ENCODE measurements around the gene KCNQ1. TPM values are rescaled to one million over a fixed set of nuclear protein-coding genes. Genes with fewer than 3 reads are reported as not detected.

The KCNQ1 gene
- total and polyA plus RNA-seq, 2 donors (not counting 3 experiments of a cell fraction or from before 2014, with no cell fraction given) = 0.07 to 0.09 TPM

- intact Hi-C loops (cut with micrococcal nuclease) = no loop called here
- dilution Hi-C loops (cut with MboI; ENCODE audit: extremely low pct_ligation_motif_present, low sequenced_read_pairs) = no loop called here
- no peak overlapping the region for H2AFZ ChIP-seq (ENCODE audit: low read depth, low read length)
- no peaks in the 10 kb centered on the region for H3K4me1 ChIP-seq (ENCODE audit: control insufficient read depth, extremely low read depth, insufficient read depth, low read length)
- peaks cover 0 to 2% of the 10 kb centered on the region in 2 experiments for H3K36me3 ChIP-seq (ENCODE audit: control insufficient read depth in 2 of 2, extremely low read depth in 1 of 2, insufficient read depth in 2 of 2, low read length in 2 of 2)
- H3K9me1 ChIP-seq (replicated peaks; ENCODE audit: control insufficient read depth, extremely low read depth, insufficient read depth, low read length) = no peaks in the 10 kb centered on the region
- H4K20me1 ChIP-seq (replicated peaks; ENCODE audit: control insufficient read depth, extremely low read depth, insufficient read depth, low read length) = no peaks in the 10 kb centered on the region
- no peak overlapping the region for H3K9ac ChIP-seq (replicated peaks; ENCODE audit: extremely low read depth, insufficient read depth, low read length)
- ChIA-PET POLR2A (no interaction called here), CTCF (no interaction called here)
- DNase-seq (ENCODE audit: low read depth, low spot score) (no peak), FAIRE-seq (no peak)
- no peak overlapping the region for H3K4me3 ChIP-seq (replicated peaks in 1 of 3; ENCODE audit: insufficient read depth in 1 of 3, low read depth in 1 of 3, low read length in 3 of 3)
- no peaks in the 10 kb centered on the region for H3K9me3 ChIP-seq (replicated peaks; ENCODE audit: control insufficient read depth, insufficient read depth, low read length)
- no peak overlapping the region for H3K4me2 ChIP-seq (ENCODE audit: insufficient read depth, low read length)
- no peak overlapping the region for H3K27ac ChIP-seq (ENCODE audit: insufficient read depth, low read depth, low read length)
- H3K27me3 ChIP-seq (ENCODE audit: control insufficient read depth in 2 of 2, insufficient read depth in 2 of 2, low read length in 2 of 2) = no peaks in the 10 kb centered on the region
- peaks cover 23% of the 10 kb centered on the region for H3K79me2 ChIP-seq (ENCODE audit: control insufficient read depth, insufficient read depth, low read length)
- BruUV-seq (replicated peaks) = no TSS peak
- TF ChIP-seq POLR2A (IDR thresholded peaks at IDR 0.05; ENCODE audit: low read depth, low read length) = no peak
- TF ChIP-seq, protein P1, sequence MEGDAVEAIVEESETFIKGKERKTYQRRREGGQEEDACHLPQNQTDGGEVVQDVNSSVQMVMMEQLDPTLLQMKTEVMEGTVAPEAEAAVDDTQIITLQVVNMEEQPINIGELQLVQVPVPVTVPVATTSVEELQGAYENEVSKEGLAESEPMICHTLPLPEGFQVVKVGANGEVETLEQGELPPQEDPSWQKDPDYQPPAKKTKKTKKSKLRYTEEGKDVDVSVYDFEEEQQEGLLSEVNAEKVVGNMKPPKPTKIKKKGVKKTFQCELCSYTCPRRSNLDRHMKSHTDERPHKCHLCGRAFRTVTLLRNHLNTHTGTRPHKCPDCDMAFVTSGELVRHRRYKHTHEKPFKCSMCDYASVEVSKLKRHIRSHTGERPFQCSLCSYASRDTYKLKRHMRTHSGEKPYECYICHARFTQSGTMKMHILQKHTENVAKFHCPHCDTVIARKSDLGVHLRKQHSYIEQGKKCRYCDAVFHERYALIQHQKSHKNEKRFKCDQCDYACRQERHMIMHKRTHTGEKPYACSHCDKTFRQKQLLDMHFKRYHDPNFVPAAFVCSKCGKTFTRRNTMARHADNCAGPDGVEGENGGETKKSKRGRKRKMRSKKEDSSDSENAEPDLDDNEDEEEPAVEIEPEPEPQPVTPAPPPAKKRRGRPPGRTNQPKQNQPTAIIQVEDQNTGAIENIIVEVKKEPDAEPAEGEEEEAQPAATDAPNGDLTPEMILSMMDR (IDR thresholded peaks at IDR 0.05; ENCODE audit: extremely low read depth in 1 of 2, insufficient read depth in 1 of 2, low read depth in 1 of 2, low read length in 2 of 2) = no peak
- no peak for TF ChIP-seq JUN (IDR thresholded peaks at IDR 0.05; ENCODE audit: borderline replicate concordance, insufficient read depth, insufficient read length, low read depth)
- TF ChIP-seq EZH2 (IDR thresholded peaks at IDR 0.05; ENCODE audit: borderline replicate concordance, low read depth, low read length, severe bottlenecking) = no peak
- TF ChIP-seq MAX (IDR thresholded peaks at IDR 0.05; ENCODE audit: insufficient read depth, insufficient read length) = no peak
- TF ChIP-seq MYC (IDR thresholded peaks at IDR 0.05; ENCODE audit: low read depth, low read length) = no peak
- no peak for TF ChIP-seq POLR2AphosphoS5 (IDR thresholded peaks at IDR 0.05; ENCODE audit: insufficient read depth, low read depth, low read length)
- TF ChIP-seq FOS (IDR thresholded peaks at IDR 0.05; ENCODE audit: borderline replicate concordance, insufficient read depth, low read length) = no peak
- no peak for TF ChIP-seq GATA2 (IDR thresholded peaks at IDR 0.05; ENCODE audit: insufficient read depth, insufficient read length, low read depth, low read length)
These were observed 243.8 kb downstream of the KCNQ1 start for GRCh38 chr11:2688381-2689231.
